Measurements from ENCODE around the gene SCAMP4. TPM values are rescaled to one million over a fixed set of nuclear protein-coding genes. Genes with fewer than 3 reads are reported as not detected.

The SCAMP4 gene
- total RNA-seq, 1 experiment from 2014 or later, result 63.3 TPM

GRCh38 chr19:1882089-1882785, 23.0 kb upstream of the SCAMP4 start:
- RAD21 ChIA-PET (ENCODE audit: low non-redundant PET in 1 of 2, low total read pairs in 2 of 2, uncharacterized antibody in 2 of 2, unreplicated experiment in 2 of 2), result no interaction called here
- H3K4me2 ChIP-seq (ENCODE audit: low read length), result no peak overlapping the region
- H3K36me3 ChIP-seq (ENCODE audit: control insufficient read depth in 1 of 2, insufficient read depth in 2 of 2, low read length in 2 of 2), result no peaks in the 10 kb centered on the region
- H3K9me2 ChIP-seq (ENCODE audit: insufficient read depth), result no peaks in the 10 kb centered on the region
- no peaks in the 10 kb centered on the region for H4K20me1 ChIP-seq (ENCODE audit: insufficient read depth)
- CTCF ChIA-PET, result no interaction called here
- intact Hi-C loops (cut with micrococcal nuclease), result no loop called here
- no peak for TF ChIP-seq ZNF274 (IDR thresholded peaks at IDR 0.05; ENCODE audit: low read depth, low read length)
- TF ChIP-seq SRF (IDR thresholded peaks at IDR 0.05; ENCODE audit: low read depth), result no peak
- TF ChIP-seq JUND (IDR thresholded peaks at IDR 0.05), result no peak
- TF ChIP-seq SP1 (IDR thresholded peaks at IDR 0.05; ENCODE audit: low read depth), result no peak
- TF ChIP-seq, protein P1, sequence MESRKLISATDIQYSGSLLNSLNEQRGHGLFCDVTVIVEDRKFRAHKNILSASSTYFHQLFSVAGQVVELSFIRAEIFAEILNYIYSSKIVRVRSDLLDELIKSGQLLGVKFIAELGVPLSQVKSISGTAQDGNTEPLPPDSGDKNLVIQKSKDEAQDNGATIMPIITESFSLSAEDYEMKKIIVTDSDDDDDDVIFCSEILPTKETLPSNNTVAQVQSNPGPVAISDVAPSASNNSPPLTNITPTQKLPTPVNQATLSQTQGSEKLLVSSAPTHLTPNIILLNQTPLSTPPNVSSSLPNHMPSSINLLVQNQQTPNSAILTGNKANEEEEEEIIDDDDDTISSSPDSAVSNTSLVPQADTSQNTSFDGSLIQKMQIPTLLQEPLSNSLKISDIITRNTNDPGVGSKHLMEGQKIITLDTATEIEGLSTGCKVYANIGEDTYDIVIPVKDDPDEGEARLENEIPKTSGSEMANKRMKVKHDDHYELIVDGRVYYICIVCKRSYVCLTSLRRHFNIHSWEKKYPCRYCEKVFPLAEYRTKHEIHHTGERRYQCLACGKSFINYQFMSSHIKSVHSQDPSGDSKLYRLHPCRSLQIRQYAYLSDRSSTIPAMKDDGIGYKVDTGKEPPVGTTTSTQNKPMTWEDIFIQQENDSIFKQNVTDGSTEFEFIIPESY (IDR thresholded peaks at IDR 0.05; ENCODE audit: extremely low read depth, insufficient replicate concordance, low read length), result no peak
- TF ChIP-seq FOSL1 (IDR thresholded peaks at IDR 0.05; ENCODE audit: low read depth), result no peak
- no peak for TF ChIP-seq ZFX (IDR thresholded peaks at IDR 0.05)
- no peak for TF ChIP-seq EZH2phosphoT487 (IDR thresholded peaks at IDR 0.05; ENCODE audit: borderline replicate concordance)
- TF ChIP-seq, protein P2, sequence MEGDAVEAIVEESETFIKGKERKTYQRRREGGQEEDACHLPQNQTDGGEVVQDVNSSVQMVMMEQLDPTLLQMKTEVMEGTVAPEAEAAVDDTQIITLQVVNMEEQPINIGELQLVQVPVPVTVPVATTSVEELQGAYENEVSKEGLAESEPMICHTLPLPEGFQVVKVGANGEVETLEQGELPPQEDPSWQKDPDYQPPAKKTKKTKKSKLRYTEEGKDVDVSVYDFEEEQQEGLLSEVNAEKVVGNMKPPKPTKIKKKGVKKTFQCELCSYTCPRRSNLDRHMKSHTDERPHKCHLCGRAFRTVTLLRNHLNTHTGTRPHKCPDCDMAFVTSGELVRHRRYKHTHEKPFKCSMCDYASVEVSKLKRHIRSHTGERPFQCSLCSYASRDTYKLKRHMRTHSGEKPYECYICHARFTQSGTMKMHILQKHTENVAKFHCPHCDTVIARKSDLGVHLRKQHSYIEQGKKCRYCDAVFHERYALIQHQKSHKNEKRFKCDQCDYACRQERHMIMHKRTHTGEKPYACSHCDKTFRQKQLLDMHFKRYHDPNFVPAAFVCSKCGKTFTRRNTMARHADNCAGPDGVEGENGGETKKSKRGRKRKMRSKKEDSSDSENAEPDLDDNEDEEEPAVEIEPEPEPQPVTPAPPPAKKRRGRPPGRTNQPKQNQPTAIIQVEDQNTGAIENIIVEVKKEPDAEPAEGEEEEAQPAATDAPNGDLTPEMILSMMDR (IDR thresholded peaks at IDR 0.05 in 2 of 3, conservative IDR thresholded peaks at IDR 0.05 in 1 of 3; ENCODE audit: borderline replicate concordance in 1 of 3, insufficient read depth in 1 of 3, low read depth in 2 of 3, low read length in 2 of 3), result no peak
- TF ChIP-seq CBX3 (IDR thresholded peaks at IDR 0.05; ENCODE audit: low read depth), result no peak
- no peak for TF ChIP-seq EGR1 (IDR thresholded peaks at IDR 0.05; ENCODE audit: low read depth)
- no peak for TF ChIP-seq ELF1 (IDR thresholded peaks at IDR 0.05; ENCODE audit: borderline replicate concordance, low read depth)
- no peak for TF ChIP-seq MAX (IDR thresholded peaks at IDR 0.05)
- no peak for TF ChIP-seq TCF7L2 (IDR thresholded peaks at IDR 0.05; ENCODE audit: borderline replicate concordance, extremely low read depth, insufficient read depth, insufficient read length)
- TF ChIP-seq POLR2AphosphoS5 (IDR thresholded peaks at IDR 0.05; ENCODE audit: low read depth, low read length), result no peak
- no peak for TF ChIP-seq EZH2 (IDR thresholded peaks at IDR 0.05)
- no peak for TF ChIP-seq POLR2A (IDR thresholded peaks at IDR 0.05; ENCODE audit: borderline replicate concordance, extremely low read depth, insufficient read depth, insufficient read length)
- TF ChIP-seq YY1 (IDR thresholded peaks at IDR 0.05; ENCODE audit: extremely low read depth, insufficient replicate concordance, low read depth, low read length), result no peak
- peaks cover 44% of the 10 kb centered on the region for H3K79me2 ChIP-seq (ENCODE audit: insufficient read depth, low read length)
- H3K4me3 ChIP-seq (replicated peaks in 1 of 2; ENCODE audit: low read depth in 1 of 2, low read length in 2 of 2), result no peak overlapping the region
- no peaks in the 10 kb centered on the region for H3K9me3 ChIP-seq (ENCODE audit: control insufficient read depth in 1 of 2, insufficient read depth in 1 of 2, low read depth in 1 of 2, low read length in 2 of 2)
- no peak overlapping the region for H2AFZ ChIP-seq (ENCODE audit: low read depth, low read length, poor library complexity, severe bottlenecking)
- DNase-seq (ENCODE audit: low read depth, low spot score), result no peak
- H3K9ac ChIP-seq (ENCODE audit: low read length), result no peak overlapping the region
- no peak for ATAC-seq
- H3K27me3 ChIP-seq (ENCODE audit: insufficient read depth, low read length), result no peaks in the 10 kb centered on the region
- no TSS peak for BruUV-seq (replicated peaks)
- H3K4me1 ChIP-seq (ENCODE audit: control insufficient read depth in 1 of 2, insufficient read depth in 2 of 2, low read length in 2 of 2), result peaks cover 10 to 30% of the 10 kb centered on the region in 2 experiments; a peak in 3 of 4 replicates
- H3K27ac ChIP-seq (ENCODE audit: low read depth, low read length), result no peak overlapping the region
- POLR2A ChIA-PET, result no interaction called here

Data from HCT116 (cell line).